CD4-positive, alpha-beta memory T cell (primary cell): ENCODE measurements around the gene PRX. TPM values are rescaled to one million over a fixed set of nuclear protein-coding genes. Genes with fewer than 3 reads are reported as not detected.

Experiments
- CTCF ChIA-PET: fragments of 350-600 bp; sonication (Branson Sonifier 250); formaldehyde crosslinking; loops from one replicate; lab custom pipeline; 2021; ENCODE audit warnings: inconsistent platforms; ENCODE audit not compliant: partially characterized antibody; lab: Charles Lee
- POLR2A ChIA-PET: fragments of 350-600 bp; sonication (Branson Sonifier 250); formaldehyde crosslinking; loops from one replicate; lab custom pipeline; 2021; ENCODE audit not compliant: partially characterized antibody; lab: Charles Lee
- DNase-seq, 5 donors: peaks; one replicate each; pipeline versions ENCODE4 v3.0.0 to v3.0.0-alpha.2; 2020 to 2022; ENCODE audit warnings: mixed read lengths in 1 of 5
- H3K27ac ChIP-seq: one replicate; pipeline ENCODE4 v1.7.0; 2013; ENCODE audit warnings: low read depth, low read length
- H3K27me3 ChIP-seq: 2 replicates; pipeline ENCODE4 v1.7.0; 2013; ENCODE audit warnings: mild to moderate bottlenecking, low read length, moderate library complexity; ENCODE audit not compliant: insufficient read depth
- H3K36me3 ChIP-seq: 2 replicates; pipeline ENCODE4 v1.7.0; 2013; ENCODE audit warnings: mild to moderate bottlenecking, low read length, moderate library complexity; ENCODE audit not compliant: insufficient read depth
- H3K4me1 ChIP-seq: 2 replicates; pipeline ENCODE4 v1.7.0; 2013; ENCODE audit warnings: mild to moderate bottlenecking, low read length, moderate library complexity; ENCODE audit not compliant: insufficient read depth
- H3K4me3 ChIP-seq, 2 donors: one replicate each; pipeline ENCODE4 v1.7.0; 2013; ENCODE audit warnings: low read length in 2 of 2, mild to moderate bottlenecking in 1 of 2
- H3K9me3 ChIP-seq, 2 donors: one replicate each; pipeline ENCODE4 v1.7.0; 2013; ENCODE audit warnings: low read length in 2 of 2, control low read depth in 1 of 2; ENCODE audit not compliant: control insufficient read depth in 1 of 2
- H3K27ac Mint-ChIP-seq, 7 donors: one replicate each; pipeline ENCODE4 v1.8.0; 2020 to 2021; ENCODE audit warnings: mixed read lengths in 7 of 7, mild to moderate bottlenecking in 6 of 7, inconsistent platforms in 3 of 7, moderate library complexity in 3 of 7
- H3K27me3 Mint-ChIP-seq, 2 donors: one replicate each; pipeline ENCODE4 v1.8.0; 2020 to 2021; ENCODE audit warnings: mixed read lengths in 2 of 2
- H3K36me3 Mint-ChIP-seq, 2 donors: one replicate each; pipeline ENCODE4 v1.8.0; 2020 to 2021; ENCODE audit warnings: mixed read lengths in 2 of 2, inconsistent platforms in 1 of 2, mild to moderate bottlenecking in 1 of 2
- H3K4me1 Mint-ChIP-seq, 4 donors: one replicate each; pipeline ENCODE4 v1.8.0; 2020 to 2021; ENCODE audit warnings: mixed read lengths in 4 of 4, mild to moderate bottlenecking in 1 of 4
- H3K4me3 Mint-ChIP-seq, 8 donors: one replicate each; pipeline ENCODE4 v1.8.0; 2020 to 2021; ENCODE audit warnings: mixed read lengths in 8 of 8, mild to moderate bottlenecking in 7 of 8, moderate library complexity in 6 of 8, inconsistent platforms in 3 of 8
- H3K9me3 Mint-ChIP-seq, 8 donors: one replicate each; pipeline ENCODE4 v1.8.0; 2020 to 2021; ENCODE audit warnings: mixed read lengths in 8 of 8, mild to moderate bottlenecking in 5 of 8, inconsistent platforms in 3 of 8, moderate library complexity in 1 of 8
- intact Hi-C: fragments of 100-400 bp; cut with micrococcal nuclease; formaldehyde crosslinking; loops from one replicate; pipeline ENCODE4 v1.15.1; 2023
- polyA plus RNA-seq, 2 donors: library from polyadenylated mRNA; unstranded; fragments of 300-500 nt; fragmentation: Illumina TruSeq; gene quantifications; one replicate each; pipeline ENCODE4 v1.2.3, GENCODE V29; 2021
- total RNA-seq, 2 experiments: library from RNA; stranded (reverse); gene quantifications; one replicate each; pipeline ENCODE4 v1.2.3, GENCODE V29; 2021

Gene PRX
- total and polyA plus RNA-seq, 4 experiments from 2014 or later: 0.23 to 3.4 (median 3.3) TPM; not detected in 1

DNA sequence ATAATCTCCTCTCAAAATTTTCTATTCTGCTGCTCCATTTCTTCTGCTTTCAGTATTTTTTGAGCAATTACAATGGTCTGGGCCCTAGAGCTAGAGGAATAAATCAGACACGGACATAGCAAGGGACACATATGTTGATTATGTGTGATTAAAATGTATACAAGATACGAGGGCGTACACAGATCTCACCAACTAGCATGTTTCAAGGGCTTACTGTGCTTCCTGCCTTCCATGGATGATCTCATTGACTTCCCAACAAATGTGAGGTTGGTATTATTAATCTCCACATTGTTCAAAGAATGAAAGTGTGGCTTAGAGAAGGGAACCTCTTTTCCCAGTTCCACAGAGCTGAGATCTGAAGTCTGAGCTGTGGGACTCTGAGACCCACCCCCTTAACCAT is 55.5 kb downstream of the PRX start:
- CTCF ChIA-PET: no interaction called here
- intact Hi-C loops: no loop called here
- Histone ChIP-seq H3K27ac (no peak overlapping the region), H3K4me3 (no peak overlapping the region), H3K4me1 (peaks cover 5% of the 10 kb centered on the region), H3K27me3 (no peaks in the 10 kb centered on the region), H3K36me3 (no peaks in the 10 kb centered on the region), H3K9me3 (no peaks in the 10 kb centered on the region)
- no peaks in the 10 kb centered on the region for H3K27me3 Mint-ChIP-seq
- POLR2A ChIA-PET: no interaction called here
- DNase-seq: no peak
- H3K9me3 Mint-ChIP-seq: no peaks in the 10 kb centered on the region
- peaks cover 4 to 19% (median 9%) of the 10 kb centered on the region in 4 donors for H3K4me1 Mint-ChIP-seq
- H3K36me3 Mint-ChIP-seq: peaks cover 8 to 13% of the 10 kb centered on the region in 2 donors
- H3K4me3 Mint-ChIP-seq: no peak overlapping the region
- H3K27ac Mint-ChIP-seq: no peak overlapping the region

GRCh38 chr19:40356681-40357595 is 56.2 kb downstream of the PRX start:
- CTCF ChIA-PET: no interaction called here
- no peaks in the 10 kb centered on the region for H3K27me3 Mint-ChIP-seq
- peaks cover 7 to 8% of the 10 kb centered on the region in 2 donors for H3K36me3 Mint-ChIP-seq
- H3K27me3 ChIP-seq: no peaks in the 10 kb centered on the region
- no peaks in the 10 kb centered on the region for H3K9me3 ChIP-seq
- peak overlapping the region in 1 of 8 donors; percentile 71 for H3K4me3 Mint-ChIP-seq
- intact Hi-C loops: no loop called here
- POLR2A ChIA-PET: no interaction called here
- no peaks in the 10 kb centered on the region for H3K4me1 ChIP-seq
- no peak overlapping the region for H3K4me3 ChIP-seq
- H3K27ac ChIP-seq: no peak overlapping the region
- no peaks in the 10 kb centered on the region for H3K9me3 Mint-ChIP-seq
- H3K36me3 ChIP-seq: no peaks in the 10 kb centered on the region
- H3K4me1 Mint-ChIP-seq: peaks cover under 1 to 14% (median 7%) of the 10 kb centered on the region in 4 donors
- DNase-seq: no peak
- peak overlapping the region in 3 of 7 donors; percentile 25 to 79 (median 27) for H3K27ac Mint-ChIP-seq

GRCh38 chr19:40355975-40356680 is 57.0 kb downstream of the PRX start:
- Histone ChIP-seq H3K4me3 (no peak overlapping the region), H3K9me3 (no peaks in the 10 kb centered on the region), H3K36me3 (no peaks in the 10 kb centered on the region), H3K27ac (no peak overlapping the region), H3K27me3 (no peaks in the 10 kb centered on the region), H3K4me1 (no peaks in the 10 kb centered on the region)
- Mint-ChIP-seq H3K36me3 (peaks cover 6 to 10% of the 10 kb centered on the region in 2 donors), H3K27ac (peak overlapping the region in 3 of 7 donors; percentile 76 to 79 (median 78)), H3K9me3 (no peaks in the 10 kb centered on the region), H3K4me3 (peak overlapping the region in 1 of 8 donors; percentile 71), H3K4me1 (peaks cover 0 to 14% (median 10%) of the 10 kb centered on the region in 4 donors), H3K27me3 (no peaks in the 10 kb centered on the region)
- ChIA-PET POLR2A (interaction anchor here (1.6 kb wide), 1 partner anchor 51 kb away, joined by 4 read pairs; no protein-coding TSS in a partner anchor), CTCF (no interaction called here)
- DNase-seq: no peak
- intact Hi-C loops: no loop called here

DNA sequence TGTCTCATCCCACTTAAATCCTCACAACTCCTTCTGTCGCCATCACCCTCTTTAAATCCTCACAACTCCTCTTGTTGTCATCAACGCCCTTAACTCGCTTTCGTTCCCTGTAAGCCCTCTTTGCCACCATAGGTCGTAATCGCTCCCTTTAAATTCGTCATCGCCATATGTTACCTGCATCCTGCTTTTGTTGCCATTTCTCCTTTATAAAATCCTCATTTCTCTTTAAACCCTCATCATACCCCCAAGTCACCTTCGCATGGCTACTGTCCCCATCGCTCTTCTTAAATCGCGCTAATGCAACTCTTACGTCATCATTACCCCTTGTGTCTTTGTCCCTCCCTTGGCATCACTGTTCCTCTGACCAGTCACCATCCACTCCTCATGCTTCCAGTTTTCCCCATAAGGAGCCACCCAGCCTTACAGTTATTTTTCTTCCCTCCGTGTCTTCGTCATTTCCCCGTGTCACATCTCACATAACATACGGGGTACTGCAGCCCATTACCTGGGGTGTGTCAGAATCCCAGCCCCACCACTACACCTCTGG is 64.1 kb downstream of the PRX start:
- Mint-ChIP-seq H3K36me3 (peaks cover 3 to 4% of the 10 kb centered on the region in 2 donors), H3K9me3 (peaks cover 0 to 2% (median 0%) of the 10 kb centered on the region in 8 donors), H3K4me3 (peak overlapping the region; percentile 85 to 99 (median 94)), H3K4me1 (peaks cover 25 to 44% (median 32%) of the 10 kb centered on the region in 4 donors), H3K27ac (peak overlapping the region; percentile 86 to 99 (median 95)), H3K27me3 (no peaks in the 10 kb centered on the region)
- no peaks in the 10 kb centered on the region for H3K36me3 ChIP-seq
- no peaks in the 10 kb centered on the region for H3K27me3 ChIP-seq
- ChIA-PET POLR2A (interaction anchor here (0.5 to 2.5 kb wide), 14 partner anchors 13 to 257 kb away, joined by 3 to 19 read pairs (median 4); partner anchors contain the start of genes AKT2, BLVRB, SERTAD1 and SERTAD3), CTCF (interaction anchor here (0.6 to 1.8 kb wide), 3 partner anchors 78 to 209 kb away, joined by 3 to 9 read pairs (median 4); no protein-coding TSS in a partner anchor)
- peaks cover 19% of the 10 kb centered on the region for H3K4me1 ChIP-seq
- H3K4me3 ChIP-seq: peak overlapping the region; percentile 48 to 73
- intact Hi-C loops: loop anchor here (1.0 kb wide), 7 partner anchors 44 to 116 kb away; partner anchors contain the start of genes AKT2, BLVRB and SERTAD1
- H3K27ac ChIP-seq: peak overlapping the region; percentile 84
- H3K9me3 ChIP-seq: no peaks in the 10 kb centered on the region
- no peak for DNase-seq

GRCh38 chr19:40348125-40348913 is 64.9 kb downstream of the PRX start, which contains the start of the genes C19orf47 and PLD3:
Gene C19orf47, minus strand, starts transcription at chr19:40348397. Its CDS starts 6,540 bp downstream, at chr19:40341857.
Gene PLD3, plus strand, starts transcription at chr19:40348695. Its CDS starts 17,789 bp downstream, at chr19:40366484.
- no peaks in the 10 kb centered on the region for H3K27me3 Mint-ChIP-seq
- peak within 1 kb of the TSS; percentile 85 to 99 (median 94) for H3K4me3 Mint-ChIP-seq
- Histone ChIP-seq H3K36me3 (no peaks in the 10 kb centered on the region), H3K27ac (peak within 1 kb of the TSS; percentile 84), H3K4me3 (peak within 1 kb of the TSS; percentile 48 to 73), H3K9me3 (no peaks in the 10 kb centered on the region), H3K27me3 (no peaks in the 10 kb centered on the region), H3K4me1 (peaks cover 19% of the 10 kb centered on the region)
- H3K9me3 Mint-ChIP-seq: peaks cover 0 to 2% (median 0%) of the 10 kb centered on the region in 8 donors
- ChIA-PET CTCF (interaction anchor here (0.5 to 1.8 kb wide), 4 partner anchors 72 to 208 kb away, joined by 3 to 9 read pairs (median 4); no protein-coding TSS in a partner anchor), POLR2A (interaction anchor here (0.5 to 2.5 kb wide), 19 partner anchors 12 to 912 kb away, joined by 3 to 19 read pairs (median 4); partner anchors contain the start of genes AKT2, BLVRB, RAB4B and RPS16)
- DNase-seq: peak; percentile 97 to 99 (median 99)
- intact Hi-C loops: loop anchor here (1.0 kb wide), 7 partner anchors 43 to 117 kb away; partner anchors contain the start of genes AKT2, BLVRB and SERTAD1
- H3K27ac Mint-ChIP-seq: peak within 1 kb of the TSS; percentile 86 to 99 (median 95)
- peaks cover 27 to 44% (median 33%) of the 10 kb centered on the region in 4 donors for H3K4me1 Mint-ChIP-seq
- peaks cover 3 to 4% of the 10 kb centered on the region in 2 donors for H3K36me3 Mint-ChIP-seq

GRCh38 chr19:40344422-40344821 is 68.8 kb downstream of the PRX start:
- no peaks in the 10 kb centered on the region for H3K9me3 ChIP-seq
- H3K27me3 Mint-ChIP-seq: no peaks in the 10 kb centered on the region
- H3K27me3 ChIP-seq: no peaks in the 10 kb centered on the region
- H3K36me3 Mint-ChIP-seq: peaks cover 7 to 13% of the 10 kb centered on the region in 2 donors
- no peaks in the 10 kb centered on the region for H3K36me3 ChIP-seq
- ChIA-PET POLR2A (no interaction called here), CTCF (no interaction called here)
- no peak overlapping the region for H3K4me3 Mint-ChIP-seq
- no peak for DNase-seq
- intact Hi-C loops: no loop called here
- H3K4me1 ChIP-seq: peaks cover 14% of the 10 kb centered on the region
- peaks cover 30 to 39% (median 33%) of the 10 kb centered on the region in 4 donors for H3K4me1 Mint-ChIP-seq
- H3K4me3 ChIP-seq: no peak overlapping the region
- H3K27ac ChIP-seq: no peak overlapping the region
- H3K9me3 Mint-ChIP-seq: peaks cover 0 to 2% (median 0%) of the 10 kb centered on the region in 8 donors
- peak overlapping the region in 2 of 7 donors; percentile 15 to 41 for H3K27ac Mint-ChIP-seq
